A549 (cell line): ENCODE data around the gene MAEL. TPM values are rescaled to one million over a fixed set of nuclear protein-coding genes. Genes with fewer than 3 reads are reported as not detected.
"Not testable (repeated sequence)": the region's sequence is repeated elsewhere in the genome, so short reads cannot be mapped to it uniquely, and the experiment has no call there.

ENCODE experiments used
- ATAC-seq, 2 experiments: fragments of 200-7000 bp in 1 of 2; fragments of >200 bp in 1 of 2; cut with Nextera tagmentation in 1 of 2; cut with Tn5 transposase in 1 of 2; 3 replicates each; pipeline versions ENCODE4 v1.8.0 to v1.9.1; 2018 to 2020; ENCODE audit warnings: mild to moderate bottlenecking in 1 of 2, moderate library complexity in 1 of 2
- CTCF ChIA-PET: fragments of 300-600 bp; sonication (Branson Sonifier 250); formaldehyde crosslinking; extraction: SDS; loops from one replicate; lab custom pipeline; 2021; ENCODE audit warnings: antibody characterized with exemption, inconsistent platforms; lab: Yijun Ruan, JAX
- POLR2A ChIA-PET: fragments of 350-600 bp; formaldehyde crosslinking; extraction: SDS; loops from one replicate; lab custom pipeline; 2021; ENCODE audit warnings: antibody characterized with exemption, inconsistent platforms; lab: Yijun Ruan, JAX
- DNase-seq, 2 experiments: peaks; one replicate each; pipeline versions ENCODE4 v3.0.0 to v3.0.0-alpha.2; 2011 to 2016; ENCODE audit warnings: low read depth in 1 of 2, low spot score in 1 of 2
- FAIRE-seq: peaks from 2 replicates; lab custom pipeline; 2011; peaks lifted over from hg19 to GRCh38; lab: Jason Lieb, UNC
- H3K27ac ChIP-seq, 2 experiments: fragments of >200 bp; sonication (Bioruptor Twin); formaldehyde crosslinking; 3 replicates each; pipeline ENCODE4 v1.5.1; 2016 to 2017
- H3K4me1 ChIP-seq: fragments of >200 bp; sonication (Bioruptor Twin); formaldehyde crosslinking; 3 replicates; pipeline ENCODE4 v1.6.1; 2016
- H3K4me2 ChIP-seq: fragments of >200 bp; sonication (Bioruptor Twin); formaldehyde crosslinking; 3 replicates; pipeline ENCODE4 v1.6.1; 2016
- H3K4me3 ChIP-seq: fragments of >200 bp; sonication (Bioruptor Twin); formaldehyde crosslinking; 3 replicates; pipeline ENCODE4 v1.5.1; 2016
- H3K9me3 ChIP-seq: fragments of >200 bp; sonication (Bioruptor Twin); formaldehyde crosslinking; 3 replicates; pipeline ENCODE4 v1.6.1; 2016
- CBX8 ChIP-seq: fragments of 200-600 bp; sonication (generic); IDR thresholded peaks from 2 replicates; pipeline ENCODE4 v1.6.1; 2016
- CEBPB ChIP-seq, 2 experiments: fragments of >200 bp in 1 of 2; sonication (Bioruptor Twin) in 1 of 2; formaldehyde crosslinking in 1 of 2; IDR thresholded peaks; 2 replicates each; pipeline ENCODE4 v1.6.1; 2012 to 2016
- CHD2 ChIP-seq: fragments of 150-350 bp; IDR thresholded peaks from 2 replicates; pipeline ENCODE4 v1.6.1; 2014; ENCODE audit warnings: low read length; ENCODE audit not compliant: partially characterized antibody
- CHD4 ChIP-seq: fragments of 200-600 bp; sonication (generic); IDR thresholded peaks from 2 replicates; pipeline ENCODE4 v1.6.1; 2016; ENCODE audit warnings: antibody characterized with exemption, mild to moderate bottlenecking, borderline replicate concordance
- E2F6 ChIP-seq: IDR thresholded peaks from 2 replicates; pipeline ENCODE4 v1.6.1; 2012; ENCODE audit warnings: low read depth, borderline replicate concordance
- EHF ChIP-seq: fragments of 250-450 bp; sonication (Bioruptor Pico); IDR thresholded peaks from 2 replicates; pipeline ENCODE4 v1.5.0; 2020; ENCODE audit warnings: mild to moderate bottlenecking
- ELK1 ChIP-seq: fragments of 150-350 bp; IDR thresholded peaks from 2 replicates; pipeline ENCODE4 v1.6.1; 2014; ENCODE audit warnings: low read depth, mild to moderate bottlenecking, low read length
- FOSB ChIP-seq: fragments of 250-450 bp; sonication (Bioruptor Pico); IDR thresholded peaks from 2 replicates; pipeline ENCODE4 v1.5.0; 2020; ENCODE audit warnings: mild to moderate bottlenecking, moderate library complexity
- FOXS1 ChIP-seq: fragments of 250-450 bp; sonication (Bioruptor Pico); IDR thresholded peaks from 2 replicates; pipeline ENCODE4 v1.5.0; 2020; ENCODE audit warnings: mild to moderate bottlenecking, moderate library complexity
- HOXA7 ChIP-seq: fragments of 250-450 bp; sonication (Bioruptor Pico); IDR thresholded peaks from 2 replicates; pipeline ENCODE4 v1.5.0; 2020; ENCODE audit warnings: mild to moderate bottlenecking, moderate library complexity
- HOXB13 ChIP-seq: fragments of 250-450 bp; sonication (Bioruptor Pico); IDR thresholded peaks from 2 replicates; pipeline ENCODE4 v1.5.0; 2020; ENCODE audit warnings: low read depth, mild to moderate bottlenecking, moderate library complexity
- MAFK ChIP-seq: fragments of 450-650 bp; IDR thresholded peaks from 2 replicates; pipeline ENCODE4 v1.6.1; 2014; ENCODE audit not compliant: partially characterized antibody
- MYC ChIP-seq: IDR thresholded peaks from 2 replicates; pipeline ENCODE4 v1.6.1; 2012; ENCODE audit warnings: mild to moderate bottlenecking, inconsistent platforms, low read length, improper control_type of control experiment, borderline replicate concordance
- NPAS2 ChIP-seq: fragments of 250-450 bp; sonication (Bioruptor Pico); IDR thresholded peaks from 2 replicates; pipeline ENCODE4 v1.8.0; 2022; ENCODE audit warnings: mild to moderate bottlenecking, moderate library complexity, borderline replicate concordance
- POLR2AphosphoS2 ChIP-seq: conservative IDR thresholded peaks from 2 replicates; pipeline ENCODE4 v1.6.1; 2012; ENCODE audit warnings: low read length, improper control_type of control experiment, inconsistent platforms
- RARB ChIP-seq: fragments of 250-450 bp; sonication (Bioruptor Pico); IDR thresholded peaks from 2 replicates; pipeline ENCODE4 v1.8.0; 2021; ENCODE audit warnings: mild to moderate bottlenecking, moderate library complexity
- RFX5 ChIP-seq: fragments of 450-650 bp; IDR thresholded peaks from 2 replicates; pipeline ENCODE4 v1.7.1; 2014; ENCODE audit warnings: antibody characterized with exemption, mild to moderate bottlenecking, moderate library complexity
- TFCP2L1 ChIP-seq: fragments of 250-450 bp; sonication (Bioruptor Pico); IDR thresholded peaks from 2 replicates; pipeline ENCODE4 v1.5.0; 2021; ENCODE audit warnings: mild to moderate bottlenecking
- ZSCAN20 ChIP-seq: fragments of 250-450 bp; sonication (Bioruptor Pico); IDR thresholded peaks from 2 replicates; pipeline ENCODE4 v1.8.0; 2022; ENCODE audit warnings: mild to moderate bottlenecking, moderate library complexity
- WGBS: methylation state at CpG from one replicate; pipeline ENCODE4 v1.1.6; 2017; ENCODE audit errors: missing lambda C conversion rate; 5-methylcytosine and 5-hydroxymethylcytosine counted together
- polyA plus RNA-seq, 4 experiments: library from polyadenylated mRNA; depleted of rRNA in 3 of 4; stranded (reverse); fragments of >200 nt; fragmentation: RNase III in 1 of 4; extraction: RNeasy Plus Mini Kit Qiagen cat#74134 plus additional on column Dnase treatment in 1 of 4; gene quantifications; 2 replicates in 3 of 4; 3 replicates in 1 of 4; pipeline ENCODE4 v1.2.3, GENCODE V29; 2011 to 2017

MAEL gene
- polyA plus RNA-seq, 2 of the 4 experiments (the other 2 are of a cell fraction): not detected

GRCh38 chr1:167012570-167012969, 23.5 kb downstream of the MAEL start (continued):
- TF ChIP-seq CEBPB (IDR thresholded peaks at IDR 0.05): no peak
- no peak for TF ChIP-seq MAFK

GRCh38 chr1:167013108-167013929, 24.2 kb downstream of the MAEL start:
- ChIA-PET CTCF (interaction anchor here (1.5 kb wide), 1 partner anchor 10 kb away, joined by 4 read pairs; no protein-coding TSS in a partner anchor), POLR2A (no interaction called here)
- ATAC-seq: no peak
- DNase-seq: no peak
- Histone ChIP-seq H3K4me3 (no peak overlapping the region), H3K4me2 (no peak overlapping the region), H3K4me1 (no peaks in the 10 kb centered on the region), H3K27ac (no peak overlapping the region), H3K9me3 (no peaks in the 10 kb centered on the region)
- whole genome bisulfite sequencing: 1% methylated on average over 8 of the region's 8 CpGs
- no peak for FAIRE-seq
- TF ChIP-seq POLR2AphosphoS2 (no peak), ZSCAN20 (CRISPR knock-in tag) (no peak), RFX5 (no peak), EHF (CRISPR knock-in tag) (no peak), HOXB13 (CRISPR knock-in tag) (no peak), CHD4 (no peak), ELK1 (no peak), E2F6 (no peak), MYC (no peak), CHD2 (no peak), FOSB (CRISPR knock-in tag) (no peak), FOXS1 (no peak), NPAS2 (no peak), CEBPB (IDR thresholded peaks at IDR 0.05) (no peak)

GRCh38 chr1:167016100-167016750, 27.1 kb downstream of the MAEL start:
- POLR2A ChIA-PET: no interaction called here
- Histone ChIP-seq H3K9me3 (no peaks in the 10 kb centered on the region), H3K4me1 (no peaks in the 10 kb centered on the region), H3K4me3 (no peak overlapping the region), H3K4me2 (no peak overlapping the region), H3K27ac (no peak overlapping the region)
- DNase-seq (no peak), FAIRE-seq (peak; percentile 7), ATAC-seq (no peak)
- CTCF ChIA-PET: no interaction called here
- no peak for TF ChIP-seq TFCP2L1 (CRISPR knock-in tag)
- peak in 1 of 2 experiments; percentile 25; a peak in 1 of 4 replicates for TF ChIP-seq CEBPB (IDR thresholded peaks at IDR 0.05)
- TF ChIP-seq HOXA7: no peak
- WGBS: 23% methylated on average over 6 of the region's 6 CpGs

- FAIRE-seq (no peak), ATAC-seq (no peak), DNase-seq (no peak)
- ChIA-PET POLR2A (no interaction called here), CTCF (interaction anchor here (1.0 kb wide), 1 partner anchor 10 kb away, joined by 4 read pairs; no protein-coding TSS in a partner anchor)
- no peak overlapping the region for H3K4me2 ChIP-seq
- 15% methylated on average over 1 of the region's 1 CpG for WGBS
- no peak overlapping the region for H3K4me3 ChIP-seq
- no peak overlapping the region for H3K27ac ChIP-seq
- H3K4me1 ChIP-seq: no peaks in the 10 kb centered on the region
- H3K9me3 ChIP-seq: no peaks in the 10 kb centered on the region
- TF ChIP-seq CBX8 (no peak), RARB (CRISPR knock-in tag) (no peak)
Observed at GRCh38 chr1:167022384-167022783, 33.3 kb downstream of the MAEL start.

- FAIRE-seq, H3K27ac ChIP-seq, H3K9me3 ChIP-seq, H3K4me3 ChIP-seq, DNase-seq, ATAC-seq, H3K4me1 ChIP-seq, POLR2A ChIA-PET: not testable (repeated sequence)
- CTCF ChIA-PET: interaction anchor here (1.5 kb wide), 1 partner anchor 30 kb away, joined by 4 read pairs; no protein-coding TSS in a partner anchor
- 0 out of 3 replicates have a peak overlapping the region, but pooled peaks have one; percentile 14 for H3K4me2 ChIP-seq
- 56% methylated on average over 10 of the region's 27 CpGs for WGBS
Observed at GRCh38 chr1:167029553-167029952, 40.5 kb downstream of the MAEL start.
